GM21528 (cell line): ENCODE results near the gene SMARCC1.
"Not testable (repeated sequence)": the region's sequence is repeated elsewhere in the genome, so short reads cannot be mapped to it uniquely, and the experiment has no call there.

ENCODE experiments used
- ATAC-seq: cut with Tn5 transposase; IDR thresholded peaks from one replicate; pipeline ENCODE4 v1.9.1; 2021; ENCODE audit warnings: mild to moderate bottlenecking, moderate library complexity; ENCODE audit not compliant: unreplicated experiment, low FRiP score

SMARCC1 gene

DNA sequence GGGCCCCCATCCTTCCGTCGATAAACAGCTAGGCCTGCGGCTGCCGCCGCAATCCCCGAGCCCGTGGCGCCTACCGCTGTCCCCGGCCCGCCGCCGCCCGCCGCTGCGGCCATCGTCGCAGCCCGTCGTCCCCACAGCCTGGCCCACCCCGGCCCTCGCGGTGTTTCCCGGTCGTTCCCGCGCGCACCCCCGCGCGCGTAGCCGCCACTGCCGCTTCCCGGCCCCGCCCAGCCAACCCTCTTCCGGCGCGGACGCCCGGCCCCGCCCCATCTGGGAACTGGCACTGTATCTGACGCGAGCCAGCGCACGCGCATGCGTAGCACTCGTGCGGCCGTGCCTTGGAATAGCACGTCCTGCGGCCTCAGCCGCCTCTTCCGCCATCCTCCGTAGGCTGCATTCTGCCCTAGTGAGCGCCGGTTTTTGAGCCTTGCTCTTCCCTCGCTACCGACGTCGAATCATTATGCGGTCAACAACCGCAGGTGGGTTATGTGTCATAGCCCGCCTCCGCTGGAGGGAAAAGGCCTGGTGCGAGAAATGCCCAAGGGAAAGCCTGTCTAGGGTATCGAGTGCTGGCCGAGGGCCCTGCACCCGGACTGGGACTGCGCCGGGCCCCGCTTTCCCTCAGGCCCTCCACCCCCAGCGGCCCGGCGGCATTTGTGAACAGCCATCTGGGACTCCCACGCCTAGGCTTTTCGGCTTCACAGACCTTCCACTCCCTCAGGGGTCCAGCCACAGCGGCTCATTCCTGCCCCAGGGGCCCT is at the start of gene SMARCC1:
TSS of gene SMARCC1 (minus strand) at position 209 of the 761 bp plus-strand sequence. CDS start at position 113, 96 bp downstream.
- ATAC-seq: peak; percentile 82

DNA sequence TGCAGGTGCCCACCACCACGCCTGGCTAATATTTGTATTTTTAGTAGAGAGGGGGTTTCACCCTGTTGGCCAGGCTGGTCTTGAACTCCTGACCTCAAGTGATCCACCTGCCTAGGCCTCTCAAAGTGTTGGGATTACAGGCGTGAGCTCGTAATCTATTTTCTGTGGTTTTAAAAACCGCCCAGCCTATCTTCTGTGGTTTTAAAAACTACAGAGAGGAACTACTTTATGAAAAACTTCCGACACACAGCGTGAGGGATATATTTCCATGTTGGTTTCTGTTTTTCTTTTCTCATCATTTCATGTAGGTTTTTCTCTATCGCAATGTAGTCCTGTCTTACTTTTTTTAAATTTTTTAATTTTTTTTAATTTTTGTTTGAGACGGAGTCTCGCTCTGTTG is 47.8 kb upstream of the SMARCC1 start:
- ATAC-seq: not testable (repeated sequence)

DNA sequence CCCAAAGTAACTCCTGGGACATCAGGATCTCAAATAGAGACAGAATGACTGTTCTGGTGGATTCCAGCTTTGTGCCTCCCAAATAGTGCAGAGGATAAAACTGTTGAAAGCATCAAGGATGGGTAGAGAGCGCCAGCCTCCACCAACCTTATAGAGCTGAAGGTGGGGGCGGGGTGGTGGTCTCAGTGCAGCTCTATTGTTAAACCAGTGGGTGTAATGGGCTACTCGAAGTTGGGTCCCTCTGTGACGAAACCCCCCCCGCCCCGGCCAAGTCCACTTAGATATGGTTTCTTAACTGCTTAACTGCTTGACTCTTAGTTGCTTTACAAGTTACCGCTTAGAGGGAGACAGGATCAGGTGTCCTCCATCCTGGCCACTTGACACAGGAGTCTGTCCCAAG is 43.9 kb upstream of the SMARCC1 start:
- ATAC-seq: no peak

DNA sequence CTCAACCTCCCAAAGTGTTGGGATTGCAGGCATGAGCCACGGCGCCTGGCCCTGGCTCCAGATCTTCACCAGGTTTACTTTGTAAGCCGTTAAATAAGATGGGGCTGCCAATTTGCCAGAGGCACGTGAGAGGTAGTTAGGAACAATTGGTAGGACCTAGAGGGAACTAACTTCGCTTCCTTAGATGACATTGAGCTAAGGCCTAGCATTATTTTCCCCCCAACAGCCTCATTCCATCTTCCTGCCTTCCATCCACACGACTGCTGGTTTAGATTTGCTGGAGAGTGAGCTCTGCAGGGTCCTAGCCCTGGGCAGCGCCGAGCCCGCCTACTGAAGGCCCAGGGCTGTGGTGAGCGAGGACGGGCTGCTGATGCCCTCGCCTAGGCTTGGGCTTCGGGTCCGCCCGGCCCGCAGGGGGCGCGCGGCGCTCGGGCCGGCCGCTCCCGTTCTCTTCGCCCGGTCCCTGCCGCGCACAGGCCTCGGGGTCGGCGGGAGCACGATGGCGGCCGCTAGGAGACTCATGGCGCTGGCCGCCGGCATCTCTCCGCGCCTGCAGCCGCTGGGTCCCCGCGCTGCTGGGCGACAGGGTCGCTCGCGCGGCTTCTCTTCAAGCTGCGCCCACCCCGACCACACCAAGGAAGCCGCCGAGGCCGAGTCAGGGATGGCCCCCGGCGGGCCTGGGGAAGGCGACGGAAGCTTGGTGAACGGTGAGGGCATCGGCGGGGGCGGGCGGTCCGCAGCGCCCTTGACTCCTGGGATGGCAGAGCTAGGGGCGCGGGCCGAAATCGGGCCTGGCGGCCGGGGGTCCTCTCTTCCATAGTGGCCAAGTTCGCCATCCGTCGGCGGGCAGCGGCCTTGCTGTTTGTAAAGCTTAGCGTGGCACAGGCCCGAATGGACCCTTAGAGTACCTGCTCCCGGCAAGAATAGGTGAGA is 43.1 kb upstream of the SMARCC1 start:
- peak; percentile 71 for ATAC-seq

DNA sequence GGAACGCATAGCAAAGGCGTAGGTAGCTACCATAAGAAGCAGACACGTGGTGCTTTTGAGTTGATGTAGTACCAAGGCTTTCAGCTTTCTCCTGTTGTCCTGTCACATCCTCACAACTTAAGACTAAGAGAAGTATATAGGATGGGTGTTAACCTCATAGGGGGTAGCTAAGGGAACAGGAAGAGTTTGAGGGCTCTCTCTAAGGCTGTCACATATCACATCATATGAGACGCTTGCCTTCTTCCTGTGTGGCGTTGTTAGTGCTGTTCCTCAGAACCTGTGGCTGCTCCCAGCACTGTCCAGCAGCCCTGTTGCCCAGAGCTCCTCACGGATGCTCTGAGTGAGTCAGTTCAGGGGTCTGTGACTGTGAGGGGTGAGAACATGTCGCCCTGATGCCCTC is 35.9 kb upstream of the SMARCC1 start:
- ATAC-seq: no peak

DNA sequence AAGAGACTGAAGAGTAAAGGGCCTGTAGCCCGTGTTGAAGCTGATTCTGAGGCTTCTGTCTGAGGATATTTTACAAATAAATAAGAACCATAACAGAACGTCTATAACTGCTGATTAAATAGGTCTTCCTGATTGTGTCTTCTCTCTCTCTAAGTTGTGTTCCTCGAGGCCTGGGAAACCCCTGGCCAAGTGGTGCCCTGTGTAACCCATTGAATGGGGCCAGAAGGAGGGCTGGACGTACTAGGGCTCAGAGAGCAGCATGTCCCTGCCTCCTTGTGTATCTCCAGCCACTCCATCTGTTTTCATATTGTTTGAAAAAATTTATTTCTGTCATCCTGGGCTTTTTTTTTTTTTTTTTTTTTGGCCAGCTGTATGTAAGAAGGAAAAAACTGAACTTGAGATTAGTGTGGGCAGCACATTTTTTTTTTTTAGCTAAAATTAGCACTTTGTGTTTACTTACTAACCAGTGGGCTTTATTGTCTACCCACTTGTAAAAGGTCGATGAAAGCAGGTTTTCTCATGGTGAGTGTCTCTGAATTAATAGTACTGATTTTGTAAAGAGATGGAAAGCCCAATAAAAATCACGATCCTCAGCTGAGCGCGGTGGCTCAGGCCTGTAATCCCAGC is 32.0 kb upstream of the SMARCC1 start:
- ATAC-seq: no peak

DNA sequence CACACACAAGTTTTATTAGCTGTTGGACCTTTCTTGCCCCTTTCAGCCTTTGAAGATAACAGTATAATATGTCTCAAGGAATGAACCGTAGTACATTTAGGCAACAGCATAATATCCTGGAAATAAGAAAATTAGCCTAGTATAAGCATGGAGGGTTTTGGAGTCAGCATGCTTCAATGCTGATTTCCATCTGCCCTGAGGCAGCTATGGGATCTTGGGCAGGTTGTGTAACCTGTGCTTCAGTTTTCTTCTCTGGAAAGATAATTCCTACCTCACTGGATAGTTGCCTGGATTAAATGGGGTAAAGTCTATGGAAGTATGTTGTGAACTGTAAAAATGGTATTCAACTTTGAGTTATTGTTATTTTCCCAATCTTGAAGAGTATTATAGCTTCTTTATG is 22.9 kb upstream of the SMARCC1 start:
- ATAC-seq: no peak

DNA sequence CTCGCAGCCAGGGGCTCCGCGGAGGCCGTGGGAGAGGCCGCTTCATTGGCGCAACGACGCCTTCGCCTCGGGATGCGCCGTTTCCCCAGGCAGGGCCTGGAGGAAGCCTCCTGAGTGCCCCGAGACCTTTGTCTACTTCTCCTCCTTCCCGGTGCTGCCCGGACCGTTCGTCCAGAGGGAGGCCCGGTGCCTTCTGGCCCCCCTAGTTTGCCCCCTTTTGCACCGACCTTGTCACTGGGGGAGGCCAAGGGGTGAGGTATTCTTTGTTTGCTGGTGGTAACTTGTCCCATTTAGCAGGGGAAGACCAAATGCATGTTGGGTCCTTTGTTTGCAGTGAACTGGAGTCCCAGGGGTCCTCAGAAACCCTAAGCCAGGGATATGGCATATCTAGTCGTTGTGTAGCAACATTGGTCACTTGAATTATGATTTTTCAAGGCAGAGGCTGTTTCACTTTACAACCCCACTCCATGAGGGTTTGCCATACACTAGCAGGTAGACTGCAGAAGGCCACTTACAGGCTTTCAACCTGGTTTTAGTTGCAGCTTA is 21.9 kb upstream of the SMARCC1 start:
- ATAC-seq: no peak

DNA sequence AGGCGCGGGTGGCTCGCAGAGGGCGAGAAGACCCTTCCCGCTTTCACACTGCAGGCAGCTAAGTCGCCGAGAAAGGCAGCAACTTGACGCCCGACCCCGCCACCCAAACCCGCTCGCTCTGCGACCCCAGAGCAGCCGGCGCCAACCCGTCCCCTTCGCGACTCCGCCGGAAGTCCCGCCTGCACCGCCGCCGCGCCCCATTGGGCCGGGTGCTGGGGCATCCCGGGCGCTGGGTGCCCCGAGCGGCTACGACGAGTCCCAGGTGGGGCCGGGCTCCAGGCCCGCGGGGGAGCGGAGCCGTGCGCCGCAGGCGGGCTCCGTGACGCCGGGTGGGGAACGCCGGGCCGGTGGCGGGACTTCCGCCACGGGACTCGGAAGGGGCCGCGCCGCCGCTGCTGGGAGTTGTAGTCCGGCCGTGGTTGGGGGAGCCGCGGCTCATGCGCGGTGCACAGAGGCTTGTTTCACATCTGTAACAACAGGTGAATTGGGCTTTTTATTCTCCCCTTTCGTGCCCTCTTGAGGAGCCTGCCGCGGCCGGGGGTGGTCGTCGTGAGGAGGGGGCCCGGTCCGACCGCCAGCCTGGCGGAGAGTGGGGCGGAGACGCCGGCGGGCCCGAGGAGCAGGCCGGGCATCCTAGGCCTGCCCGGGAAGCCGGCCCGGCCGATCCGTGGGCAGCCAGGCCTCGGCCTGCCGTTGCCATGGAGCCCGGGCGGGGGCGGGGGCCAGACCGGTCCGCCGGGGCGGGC is 21.2 kb upstream of the SMARCC1 start, which contains the start of gene DHX30:
TSS of gene DHX30 (plus strand) at position 405 of the 746 bp plus-strand sequence. CDS start 7,546 bp downstream, outside the sequence.
- ATAC-seq: peak; percentile 82

DNA sequence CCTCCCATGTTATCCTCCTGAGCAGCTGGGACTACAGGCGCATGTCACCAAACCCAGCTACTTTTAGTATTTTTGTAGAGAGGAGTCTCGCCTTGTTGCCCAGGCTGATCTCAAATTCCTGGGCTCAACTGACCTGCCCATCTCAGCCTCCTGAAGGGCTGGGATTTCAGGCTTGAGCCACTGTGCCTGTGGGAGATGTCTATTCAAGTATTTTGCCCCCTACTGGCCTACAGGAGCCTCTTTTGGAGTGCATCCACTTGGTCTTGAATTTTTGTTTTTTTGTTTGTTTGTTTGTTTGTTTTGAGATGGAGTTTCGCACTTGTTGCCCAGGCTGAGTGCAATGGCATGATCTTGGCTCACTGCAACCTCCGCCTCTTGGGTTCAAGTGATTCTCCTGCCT is 18.0 kb upstream of the SMARCC1 start:
- no peak for ATAC-seq

DNA sequence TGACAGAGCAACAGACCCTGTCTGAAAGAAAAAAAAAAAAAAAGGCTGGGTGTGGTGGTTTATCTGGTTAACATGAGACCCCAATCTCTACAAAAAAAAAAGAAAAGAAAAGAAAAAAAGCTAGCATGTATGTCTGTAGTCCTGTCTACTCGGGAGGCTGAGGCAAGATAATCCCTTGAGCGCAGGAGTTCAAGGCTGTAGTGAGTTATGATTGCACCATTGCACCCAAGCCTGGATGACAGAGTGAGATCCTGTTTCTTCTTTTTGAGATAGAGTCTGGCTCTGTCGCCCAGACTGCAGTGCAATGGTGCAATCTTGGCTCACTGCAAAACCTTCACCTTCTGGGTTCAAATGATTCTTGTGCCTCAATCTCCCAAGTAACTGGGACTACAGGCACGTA is 12.9 kb upstream of the SMARCC1 start:
- no peak for ATAC-seq

DNA sequence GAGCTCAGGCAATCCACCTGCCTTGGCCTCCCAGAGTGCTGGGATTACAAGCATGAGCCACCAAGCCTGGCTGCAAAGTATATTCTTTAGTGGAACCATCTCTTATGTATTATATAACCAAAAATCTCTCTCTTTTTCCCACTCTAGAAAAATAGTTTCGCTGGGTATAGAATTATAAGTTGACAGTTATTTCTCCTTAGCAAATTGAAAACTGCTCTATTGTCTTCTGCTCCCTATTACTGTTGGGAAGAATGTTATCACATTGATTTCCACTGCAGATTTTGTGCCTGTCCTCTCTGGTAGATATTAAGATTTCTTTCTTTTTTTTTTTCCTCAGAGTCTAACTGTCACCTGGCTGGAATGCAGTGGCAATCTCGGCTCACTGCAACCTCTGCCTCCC is 11.0 kb upstream of the SMARCC1 start:
- ATAC-seq: no peak

DNA sequence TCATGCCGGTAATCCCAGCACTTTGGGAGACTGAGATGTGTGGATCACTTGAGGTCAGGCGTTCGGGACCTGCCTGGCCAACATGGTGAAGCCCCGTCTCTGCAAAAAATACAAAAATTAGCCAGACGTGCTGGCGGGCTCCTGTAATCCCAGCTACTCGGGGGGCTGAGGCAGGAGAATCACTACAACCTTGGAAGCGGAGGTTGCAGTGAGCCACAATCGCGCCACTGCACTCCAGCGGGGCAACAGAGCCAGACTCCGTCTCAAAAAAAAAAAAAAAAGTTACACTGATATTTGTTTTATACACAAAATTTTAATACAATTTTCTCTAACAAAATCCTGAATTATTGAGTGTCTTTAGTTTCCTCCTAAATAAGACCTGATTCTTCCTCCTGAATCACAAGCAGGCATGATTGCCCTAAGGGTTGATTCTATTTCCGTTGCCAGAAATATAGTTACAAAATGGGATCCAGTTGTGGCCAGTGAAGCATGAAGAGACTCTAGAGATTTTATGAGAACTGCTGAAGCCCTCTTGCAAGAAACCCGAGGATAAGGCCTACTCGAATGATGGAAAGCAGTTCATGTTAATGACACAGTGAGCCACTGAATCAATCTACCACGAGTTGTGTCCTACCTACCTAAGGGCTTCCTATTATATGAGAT is 9.6 kb upstream of the SMARCC1 start:
- no peak for ATAC-seq

DNA sequence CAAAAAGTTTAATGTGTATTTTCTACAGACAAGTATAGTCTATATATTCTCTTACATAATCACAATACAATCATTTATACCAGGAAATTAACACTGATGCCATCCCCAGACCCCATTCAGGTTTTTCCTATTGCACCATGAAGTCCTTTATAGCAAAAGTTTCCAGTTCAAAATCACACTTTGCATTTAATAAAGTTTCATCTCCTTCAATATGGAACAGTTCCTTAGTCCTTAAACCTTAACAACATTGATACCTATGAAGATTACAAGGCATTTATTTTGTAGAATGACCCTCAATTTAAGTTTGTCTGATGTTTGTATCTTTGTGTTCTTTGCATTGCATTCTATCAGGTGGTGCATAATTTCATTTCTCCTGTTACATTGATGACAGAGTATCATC is 2.0 kb upstream of the SMARCC1 start:
- no peak for ATAC-seq

DNA sequence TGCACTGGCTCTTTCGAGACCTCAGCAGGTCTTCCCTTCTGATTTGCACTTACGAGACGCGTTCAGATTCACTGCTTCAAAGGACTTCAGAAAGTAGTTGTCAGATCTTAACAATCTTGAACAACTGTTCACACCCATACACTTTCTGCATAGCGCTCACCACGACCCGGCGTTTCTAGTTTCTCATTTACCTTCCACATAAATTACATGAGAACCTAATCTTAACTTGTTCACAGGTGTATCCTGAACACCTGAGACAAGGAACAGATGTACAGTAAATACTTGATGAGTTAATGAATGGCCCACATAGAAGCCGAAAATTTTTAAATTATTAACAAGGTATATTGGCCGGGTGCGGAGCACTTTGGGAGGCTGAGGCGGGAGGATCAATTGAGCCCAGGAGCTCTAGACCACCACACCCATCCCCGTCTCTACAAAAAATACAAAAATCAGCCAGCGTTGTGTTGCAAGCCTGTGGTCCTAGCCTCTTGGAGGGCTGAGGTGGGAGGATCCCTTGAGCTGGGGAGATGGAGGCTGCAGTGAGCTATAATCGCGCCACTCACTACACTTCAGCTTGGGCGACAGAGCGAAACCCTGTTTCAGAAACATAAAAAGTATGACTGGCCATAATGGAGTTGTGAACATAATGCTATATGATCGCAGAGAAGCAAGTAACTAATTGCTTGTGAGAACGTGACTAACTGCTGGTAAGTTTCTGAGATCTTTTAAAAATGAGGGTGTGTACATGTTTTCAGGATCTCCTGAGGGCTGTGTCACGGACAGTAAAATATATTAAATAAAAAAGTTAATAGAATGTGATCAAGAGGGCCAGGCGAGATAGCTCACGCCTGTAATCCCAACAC is 984 bp upstream of the SMARCC1 start:
- ATAC-seq: no peak

DNA sequence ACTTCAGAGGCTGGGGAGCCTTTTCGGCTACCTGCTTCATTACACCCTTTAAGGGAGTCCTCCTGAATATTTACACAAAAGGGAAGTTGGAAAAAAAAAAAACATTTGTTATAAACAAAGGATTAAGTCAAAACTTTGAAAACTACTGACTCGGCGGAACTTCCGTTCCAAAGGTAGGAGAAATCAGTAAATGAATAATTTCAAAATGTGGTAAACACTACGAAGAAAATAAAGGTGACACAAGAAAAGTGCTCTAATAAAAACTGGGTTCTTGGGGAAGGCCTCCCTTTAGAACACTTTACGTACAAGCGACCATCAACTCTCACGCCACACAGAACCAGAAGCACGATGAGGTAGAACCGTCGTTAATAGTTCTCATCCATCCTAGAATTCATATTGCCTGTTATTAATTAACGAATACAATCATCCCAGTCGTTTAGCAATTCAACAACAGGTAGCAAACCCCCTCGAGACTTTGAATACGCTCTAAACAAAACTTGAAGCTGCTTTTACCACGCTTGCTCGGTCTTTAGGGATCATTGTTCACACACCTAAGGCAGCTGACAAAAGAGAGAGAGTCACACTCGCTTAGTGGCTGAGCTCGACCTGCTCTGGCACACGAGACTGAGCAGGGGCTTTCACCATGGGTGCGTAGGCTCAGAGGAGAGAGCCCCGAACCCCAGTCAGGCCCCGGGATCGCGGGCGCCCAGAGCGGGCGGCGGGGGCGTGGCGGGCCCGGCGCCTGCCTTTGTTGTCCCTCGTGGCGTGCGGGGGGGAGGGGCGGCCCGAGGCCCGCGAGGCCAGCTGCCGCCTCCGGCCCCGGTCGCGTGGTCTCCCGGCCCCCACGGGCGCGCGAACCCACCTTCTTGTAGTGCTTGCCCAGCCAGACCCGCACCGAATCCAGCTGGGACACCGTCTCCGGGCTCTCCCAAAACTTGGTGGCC is 680 bp downstream of the SMARCC1 start:
- peak; percentile 37 for ATAC-seq

DNA sequence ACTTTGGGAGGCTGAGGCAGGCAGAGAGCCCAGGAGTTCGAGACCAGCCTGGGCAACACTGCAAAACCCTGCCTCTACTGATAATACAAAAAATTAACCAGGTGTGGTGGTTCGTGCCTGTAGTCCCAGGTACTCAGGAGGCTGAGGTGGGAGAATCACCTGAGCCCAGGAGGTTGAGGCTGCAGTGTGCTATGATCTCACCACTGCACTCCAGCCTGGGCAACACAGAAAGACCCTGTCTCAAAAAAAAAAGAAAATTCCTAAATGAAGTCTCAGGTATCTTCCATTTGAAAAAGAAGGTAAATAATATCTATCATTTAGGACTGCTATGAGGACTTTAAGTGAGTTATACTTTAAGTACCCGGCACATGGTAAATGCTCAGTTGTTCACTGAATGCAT is 2.9 kb downstream of the SMARCC1 start:
- ATAC-seq: no peak
